ENCODE measurements around the gene CCDC188. TPM values are rescaled to one million over a fixed set of nuclear protein-coding genes. Genes with fewer than 3 reads are reported as not detected.

CCDC188 gene
- total and polyA plus RNA-seq, 9 of the 15 experiments (the other 6 are each of a cell fraction or from before 2014, with no cell fraction given) = not detected

- TF ChIP-seq POLR2G (IDR thresholded peaks at IDR 0.05; ENCODE audit: low read depth, low read length) = peak; percentile 79
- TF ChIP-seq NFIC (IDR thresholded peaks at IDR 0.05) = peak; percentile 46
- no peak for TF ChIP-seq HDAC2 (IDR thresholded peaks at IDR 0.05)
- TF ChIP-seq FIP1L1 (IDR thresholded peaks at IDR 0.05; ENCODE audit: low read depth, low read length, poor library complexity, severe bottlenecking) = peak; percentile 94
- peak; percentile 83; the same call in 1 of the 2 replicates for TF ChIP-seq ELF4 (CRISPR knock-in tag; IDR thresholded peaks at IDR 0.05)
- peak; percentile 68 for TF ChIP-seq SIRT6 (IDR thresholded peaks at IDR 0.05; ENCODE audit: low read depth, low read length)
- TF ChIP-seq ZNF277 (CRISPR knock-in tag; IDR thresholded peaks at IDR 0.05; ENCODE audit: borderline replicate concordance) = peak; percentile 52; the same call in 1 of the 2 replicates
- no peak for TF ChIP-seq KLF10 (CRISPR knock-in tag; IDR thresholded peaks at IDR 0.05)
- peak; percentile 41; the same call in 1 of the 2 replicates for TF ChIP-seq MYNN (IDR thresholded peaks at IDR 0.05)
- TF ChIP-seq MYNN (CRISPR knock-in tag; IDR thresholded peaks at IDR 0.05) = no peak
- 0 out of 4 replicates have a peak, but pooled peaks of 1 of the 2 experiments have one; percentile 43 for TF ChIP-seq MAZ (CRISPR knock-in tag; conservative IDR thresholded peaks at IDR 0.05 in 1 of 2, IDR thresholded peaks at IDR 0.05 in 1 of 2)
- peak; percentile 84 for TF ChIP-seq THAP12 (CRISPR knock-in tag; IDR thresholded peaks at IDR 0.05)
- TF ChIP-seq TAF15 (IDR thresholded peaks at IDR 0.05; ENCODE audit: low read depth, low read length) = peak; percentile 88; the same call in 1 of the 2 replicates
- TF ChIP-seq, protein P1, sequence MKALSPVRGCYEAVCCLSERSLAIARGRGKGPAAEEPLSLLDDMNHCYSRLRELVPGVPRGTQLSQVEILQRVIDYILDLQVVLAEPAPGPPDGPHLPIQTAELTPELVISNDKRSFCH (CRISPR knock-in tag; IDR thresholded peaks at IDR 0.05) = no peak
- TF ChIP-seq, protein P1 (tag; IDR thresholded peaks at IDR 0.05) = 0 out of 2 replicates have a peak, but pooled peaks have one; percentile 21
Measured at GRCh38 chr22:20127318-20127868, 23.5 kb downstream of the CCDC188 start (continued).
